Head of caudate nucleus (tissue), 42 donors: ENCODE data around the gene OSBPL5.

Experiments
- DNase-seq, 42 donors: peaks; one replicate each; pipeline versions ENCODE4 v3.0.0 to v3.0.0-alpha.2; 2020 to 2021; ENCODE audit warnings: mixed read lengths in 7 of 42
- intact Hi-C: fragments of 100-400 bp; cut with DNase I; formaldehyde crosslinking; loops from one replicate; pipeline ENCODE4 v1.15.0; 2022

OSBPL5 gene

DNA sequence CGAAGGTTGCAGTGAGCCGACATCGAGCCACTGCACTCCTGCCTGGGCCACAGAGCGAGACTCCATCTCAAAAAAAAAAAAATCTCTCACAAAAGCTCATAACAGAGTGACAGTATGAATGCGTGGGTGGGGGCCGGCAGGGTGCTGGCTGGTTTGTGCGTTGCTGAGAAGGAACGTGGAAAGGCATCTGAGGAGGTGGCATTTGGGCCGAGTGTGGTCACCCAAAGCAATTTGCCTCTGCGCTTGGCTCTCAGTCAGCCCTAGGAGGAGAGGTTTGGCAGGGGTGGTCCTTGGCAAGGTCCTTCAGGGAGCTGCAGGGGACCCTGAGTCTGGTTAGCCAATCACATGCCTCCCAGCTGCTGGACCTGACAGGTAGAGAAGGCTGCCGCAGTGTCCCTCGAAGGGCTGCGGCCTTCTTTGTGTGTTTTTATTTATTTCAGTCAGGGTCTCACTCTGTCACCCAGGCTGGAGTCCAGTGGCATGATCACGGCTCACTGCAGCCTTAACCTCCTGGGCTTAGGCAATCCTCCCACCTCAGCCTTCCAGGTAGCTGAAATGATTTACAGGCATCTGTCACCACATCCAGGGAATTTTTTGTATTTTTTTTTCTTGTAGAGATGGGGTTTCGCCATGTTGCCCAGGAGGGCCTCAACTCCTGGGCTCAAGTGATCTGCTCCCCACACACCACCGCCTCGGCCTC, 23.5 kb upstream of the OSBPL5 start:
- intact Hi-C loops: no loop called here
- peak in 7 of 42 donors; percentile 4 to 29 (median 7) for DNase-seq

DNA sequence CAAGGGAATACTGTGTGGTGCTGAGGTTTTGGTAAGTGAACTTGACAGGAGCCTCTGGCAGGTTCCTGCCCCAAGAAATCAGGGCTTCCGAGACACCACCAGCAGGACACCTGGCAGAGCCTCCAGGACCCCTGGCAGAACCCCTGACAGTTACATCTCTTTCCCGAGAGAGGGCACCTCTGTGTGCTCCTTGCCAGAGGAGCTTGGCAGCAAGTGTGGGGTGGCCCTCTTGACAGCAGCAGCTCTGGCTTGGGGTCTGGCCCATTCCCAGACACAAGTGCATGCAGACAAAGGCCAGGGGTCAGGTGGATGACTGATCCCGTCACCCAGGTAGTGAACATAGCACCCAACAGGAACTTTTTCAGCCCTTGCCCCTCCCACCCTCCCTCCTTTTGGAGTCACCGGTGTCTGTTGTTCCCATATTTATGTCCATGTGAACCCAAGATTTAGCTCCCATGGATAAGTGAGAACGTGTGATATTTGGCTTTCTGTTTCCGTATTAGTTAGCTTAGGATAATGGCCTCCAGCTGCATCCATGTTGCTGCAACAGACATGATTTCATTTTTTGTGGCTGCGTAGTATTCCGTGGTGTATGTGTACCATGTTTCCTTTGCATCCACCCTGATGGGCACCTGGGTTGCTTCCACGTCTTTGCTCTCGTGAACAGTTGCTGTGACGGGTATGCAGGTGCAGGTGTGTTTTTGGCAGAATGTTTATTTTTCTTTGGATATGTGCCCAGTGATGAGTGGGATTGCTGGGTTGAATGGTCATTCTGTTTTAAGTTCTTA, 21.2 kb upstream of the OSBPL5 start:
- intact Hi-C loops: no loop called here
- DNase-seq: peak in 2 of 42 donors; percentile 1 to 21

DNA sequence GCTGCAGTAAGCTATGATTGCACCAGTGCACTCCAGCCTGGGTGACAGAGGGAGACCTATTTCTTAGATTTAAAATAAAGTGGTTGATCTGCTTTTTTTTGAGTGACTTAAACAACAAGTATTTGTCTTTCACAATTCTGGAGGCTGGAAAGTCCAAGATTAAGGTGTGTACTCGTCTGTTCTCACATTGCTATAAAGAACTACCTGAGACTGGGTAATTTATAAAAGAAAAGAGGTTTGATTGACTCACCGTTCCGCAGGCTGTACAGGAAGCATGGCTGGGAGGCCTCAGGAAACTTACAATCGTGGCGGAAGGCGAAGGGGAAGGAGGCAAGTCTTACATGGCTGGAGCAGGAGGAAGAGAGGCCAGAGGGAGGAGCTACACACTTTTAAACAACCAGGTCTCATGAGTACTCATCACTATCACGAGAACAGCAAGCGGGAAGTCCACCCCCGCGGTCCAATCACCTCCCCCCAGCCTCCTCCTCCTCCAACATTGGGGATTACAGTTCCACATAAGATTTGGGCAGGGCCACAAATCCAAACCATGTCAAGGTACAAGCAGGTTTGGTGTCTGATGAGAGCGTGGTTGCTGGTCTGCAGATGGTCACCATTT, 19.7 kb upstream of the OSBPL5 start:
- DNase-seq: peak in 1 of 42 donors; percentile 9
- intact Hi-C loops: no loop called here

DNA sequence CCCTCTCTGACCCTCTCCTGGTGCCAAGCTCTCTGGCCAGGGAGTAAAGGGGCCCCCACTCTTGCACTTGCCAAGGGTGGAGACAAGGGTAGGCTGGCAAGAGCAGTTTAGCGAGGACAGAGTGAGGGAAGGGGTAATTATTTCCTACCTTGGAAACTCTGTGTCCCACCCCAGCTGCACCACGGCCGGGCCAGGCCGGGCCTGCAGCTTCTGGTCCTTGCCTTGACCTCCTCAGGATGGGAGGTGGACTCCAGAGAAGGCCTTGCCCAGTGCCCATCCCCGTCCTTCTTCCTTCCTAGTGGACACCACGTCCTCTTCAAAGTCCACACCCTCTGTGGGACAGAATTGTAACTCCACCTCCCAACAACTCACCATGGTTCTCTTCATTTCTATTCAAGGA, 18.4 kb upstream of the OSBPL5 start:
- intact Hi-C loops: no loop called here
- DNase-seq: no peak

DNA sequence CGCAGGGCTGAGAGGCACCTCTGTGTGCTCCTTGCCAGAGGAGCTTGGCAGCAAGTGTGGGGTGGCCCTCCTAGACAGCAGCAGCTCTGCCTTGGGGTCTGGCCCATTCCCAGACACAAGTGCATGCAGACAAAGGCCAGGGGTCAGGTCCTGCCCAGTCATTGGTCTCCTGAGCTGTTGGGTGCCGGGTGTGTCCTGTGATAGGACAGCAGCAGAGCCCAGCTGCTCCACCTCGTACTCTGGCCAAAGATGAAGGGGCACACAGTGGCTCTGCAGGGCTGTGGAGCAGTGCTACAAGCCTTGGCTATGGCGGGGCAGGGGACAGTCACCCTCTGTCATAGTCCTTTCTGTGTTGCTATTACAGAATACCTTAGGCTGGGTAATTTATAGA, 17.3 kb upstream of the OSBPL5 start:
- no peak for DNase-seq
- intact Hi-C loops: no loop called here

DNA sequence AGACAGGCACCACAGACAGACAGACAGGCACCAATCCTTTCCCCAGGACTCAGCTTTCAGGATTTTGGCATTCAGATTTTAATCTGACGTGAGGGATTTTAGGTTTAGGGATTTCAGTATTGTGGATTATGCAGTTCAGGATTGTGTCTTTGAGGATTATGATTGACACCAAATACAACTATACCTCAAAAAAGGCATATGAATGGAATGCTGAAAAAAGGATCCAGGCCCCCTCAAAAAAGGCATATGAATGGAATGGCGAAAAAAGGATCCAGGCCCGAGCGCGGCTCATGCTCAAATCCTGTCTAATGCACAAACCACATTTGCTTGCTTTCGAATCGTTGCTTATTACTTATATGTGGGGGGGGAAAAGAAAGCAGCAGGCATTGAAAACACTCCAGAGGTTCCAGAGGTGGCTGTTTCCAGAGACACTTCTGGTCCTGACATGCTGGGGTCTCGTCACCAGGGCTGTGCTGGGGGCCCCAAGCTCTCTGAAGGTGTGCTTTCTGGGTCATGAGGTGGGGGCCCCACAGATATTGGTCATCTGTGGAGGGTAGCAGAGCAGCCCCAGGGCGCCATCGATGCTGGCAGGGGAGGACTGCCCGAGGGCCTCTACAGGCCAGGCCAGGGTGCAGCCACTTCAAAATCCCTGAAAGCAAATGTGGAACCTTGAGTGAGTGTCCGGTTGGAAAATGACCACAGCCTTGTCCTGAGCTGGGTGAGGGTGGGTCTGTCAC, 16.8 kb upstream of the OSBPL5 start:
- intact Hi-C loops: no loop called here
- peak in 1 of 42 donors; percentile 9 for DNase-seq

DNA sequence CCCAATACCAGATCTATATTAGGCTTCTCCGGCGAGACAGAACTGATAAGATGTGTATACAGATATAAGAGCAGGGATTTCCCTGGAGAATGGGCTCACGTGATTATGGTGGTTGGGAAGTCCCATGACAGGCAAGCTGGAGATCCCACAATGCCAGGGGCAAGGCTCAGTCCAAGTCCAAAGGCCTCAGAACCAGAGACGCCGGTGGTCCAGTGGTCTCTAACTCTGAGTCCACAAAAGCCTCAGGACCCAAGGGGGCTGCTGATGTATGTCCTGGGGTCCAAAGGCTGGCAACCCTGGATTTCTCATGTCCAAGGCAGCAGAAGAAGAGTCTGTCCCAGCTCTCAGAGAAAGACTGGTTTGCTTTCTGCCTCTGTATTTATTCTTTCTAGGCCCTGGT, 15.8 kb upstream of the OSBPL5 start:
- no peak for DNase-seq
- intact Hi-C loops: no loop called here

DNA sequence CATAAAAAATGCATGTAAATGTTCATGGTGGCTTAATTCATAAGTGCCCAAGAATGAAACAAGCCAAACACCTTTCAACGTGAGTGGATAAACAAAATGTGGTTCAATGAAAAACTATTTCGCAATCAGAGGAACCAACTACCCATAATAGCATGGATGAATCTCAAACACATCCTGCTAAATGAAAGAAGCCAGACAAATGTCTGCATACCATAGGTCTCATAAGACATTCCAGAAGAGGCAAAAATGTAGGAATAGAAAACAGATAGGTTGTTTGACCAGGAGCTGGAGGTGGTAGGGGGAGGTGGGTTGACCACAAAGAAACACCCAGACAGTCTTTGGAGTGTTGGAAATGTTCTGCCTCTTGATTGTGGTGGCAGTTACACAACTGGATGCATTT, 13.2 kb upstream of the OSBPL5 start:
- DNase-seq: no peak
- intact Hi-C loops: no loop called here

DNA sequence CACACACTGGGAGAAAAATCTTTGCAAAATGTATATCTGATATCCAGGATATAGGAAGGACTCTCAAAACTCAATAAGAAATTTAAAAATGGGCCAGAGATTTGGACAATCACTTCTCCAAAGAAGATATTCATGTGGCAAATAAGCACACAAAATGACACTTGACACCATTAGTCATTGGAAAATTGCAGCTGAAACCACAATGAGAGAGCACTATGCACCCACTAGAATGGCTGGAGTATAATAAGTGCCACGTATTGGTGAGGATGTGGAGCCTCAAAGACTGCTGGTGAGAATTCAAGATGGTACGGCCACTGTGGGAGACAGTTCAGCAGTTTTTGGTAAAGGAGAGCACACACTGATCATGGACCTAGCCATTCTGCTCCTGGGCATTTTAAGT, 12.8 kb upstream of the OSBPL5 start:
- intact Hi-C loops: no loop called here
- DNase-seq: no peak

DNA sequence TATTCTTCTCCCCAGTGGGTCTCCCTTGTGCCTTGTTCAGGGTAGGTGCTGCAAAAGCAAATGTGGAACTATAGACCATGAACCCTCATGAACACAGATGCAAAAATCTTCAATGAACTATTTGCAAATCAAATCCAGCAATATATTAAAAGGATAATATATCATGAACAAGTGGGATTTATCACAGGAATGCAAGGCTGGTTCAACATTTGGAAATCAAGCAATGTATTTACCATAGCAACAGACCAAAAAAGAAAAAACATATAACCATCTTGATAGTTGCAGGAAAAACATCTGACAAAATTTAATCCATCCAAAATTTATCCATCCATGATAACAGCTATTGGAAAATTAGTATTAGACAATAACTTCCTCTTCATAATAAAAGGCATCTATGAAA, 11.4 kb upstream of the OSBPL5 start:
- intact Hi-C loops: no loop called here

DNA sequence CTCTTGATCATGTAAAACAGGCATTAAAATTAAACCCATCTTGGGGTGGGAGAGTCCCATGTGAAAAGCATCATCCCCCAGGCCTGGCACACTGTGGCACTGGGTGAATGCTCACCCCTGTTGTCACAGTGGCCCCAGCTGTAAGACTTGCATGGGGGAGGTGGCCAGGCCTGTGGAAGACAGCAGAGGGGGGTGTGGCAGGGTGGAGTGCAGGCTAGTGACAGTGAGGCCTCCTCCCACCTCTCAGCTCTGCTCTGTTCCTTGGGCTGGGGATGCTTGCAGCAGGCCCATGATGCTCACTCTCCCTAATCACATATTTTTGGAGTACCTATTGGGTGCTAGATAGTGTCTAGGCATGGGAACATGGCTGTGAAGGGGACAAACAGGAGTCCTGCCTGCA, 10.1 kb upstream of the OSBPL5 start:
- intact Hi-C loops: no loop called here
- no peak for DNase-seq

More for the DNA sequence above, 11.4 kb upstream of the OSBPL5 start:
- no peak for DNase-seq

DNA sequence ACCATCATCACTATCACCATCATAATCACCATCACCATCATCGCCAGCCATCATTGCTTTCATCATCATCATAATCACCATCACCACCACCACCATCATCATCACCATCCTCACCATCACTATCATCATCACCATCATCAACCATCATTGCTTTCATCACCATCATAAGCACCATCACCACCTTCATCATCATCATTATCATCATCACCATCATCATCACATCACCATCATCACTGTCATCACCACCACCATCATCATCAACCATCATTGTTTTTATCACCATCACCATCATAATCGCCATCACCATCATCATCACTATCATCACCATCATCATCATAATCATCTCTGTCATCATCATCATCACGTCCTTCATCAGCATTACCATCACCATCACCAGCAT, 9.3 kb upstream of the OSBPL5 start:
- intact Hi-C loops: no loop called here
- DNase-seq: no peak

DNA sequence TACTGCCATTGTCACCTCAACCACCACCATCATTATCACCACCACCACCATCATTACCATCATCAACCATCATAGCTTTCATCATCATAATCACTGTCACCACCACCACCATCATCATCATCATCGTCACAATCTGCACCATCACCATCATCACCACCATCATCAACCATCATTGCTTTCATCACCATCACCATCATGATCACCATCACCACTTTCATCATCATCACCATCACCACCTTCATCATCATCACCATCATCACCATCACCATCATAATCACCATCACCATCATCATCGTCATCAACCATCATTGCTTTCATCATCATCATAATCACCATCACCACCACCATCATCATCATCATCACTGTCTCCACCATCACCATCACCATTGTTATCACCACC, 8.7 kb upstream of the OSBPL5 start:
- DNase-seq: no peak
- intact Hi-C loops: no loop called here

DNA sequence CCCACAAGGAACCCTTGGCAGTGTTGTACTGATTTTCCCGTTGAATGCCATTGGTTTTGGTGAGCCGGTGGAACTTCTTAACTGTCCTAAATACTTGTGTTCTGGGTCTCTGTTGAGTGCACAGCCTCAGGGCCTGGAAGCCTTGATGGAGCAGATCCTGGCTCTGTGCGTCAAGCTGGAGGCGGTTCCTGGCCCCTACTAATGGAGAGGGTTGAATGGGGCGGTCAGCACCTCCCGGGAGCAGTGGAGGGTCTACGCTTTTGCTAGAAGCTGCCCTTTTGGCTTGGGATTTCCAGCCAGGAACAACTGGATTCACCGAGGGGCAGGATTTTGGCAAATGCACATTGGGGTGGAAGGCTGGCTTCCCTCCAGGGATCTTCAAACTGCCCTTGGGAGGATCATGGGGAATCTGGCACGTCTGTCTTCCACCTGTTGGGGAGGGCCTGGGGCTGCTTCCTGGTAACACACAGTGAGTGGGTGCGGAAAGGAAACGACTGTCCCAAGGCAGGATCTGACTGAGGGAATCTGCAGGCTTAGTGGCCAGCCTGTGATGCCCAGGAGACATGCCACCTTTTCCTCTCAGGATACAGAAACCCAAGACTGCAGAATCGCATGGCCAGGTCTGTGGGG, 6.9 kb upstream of the OSBPL5 start:
- intact Hi-C loops: no loop called here
- DNase-seq: peak in 4 of 42 donors; percentile 3 to 18 (median 12)

DNA sequence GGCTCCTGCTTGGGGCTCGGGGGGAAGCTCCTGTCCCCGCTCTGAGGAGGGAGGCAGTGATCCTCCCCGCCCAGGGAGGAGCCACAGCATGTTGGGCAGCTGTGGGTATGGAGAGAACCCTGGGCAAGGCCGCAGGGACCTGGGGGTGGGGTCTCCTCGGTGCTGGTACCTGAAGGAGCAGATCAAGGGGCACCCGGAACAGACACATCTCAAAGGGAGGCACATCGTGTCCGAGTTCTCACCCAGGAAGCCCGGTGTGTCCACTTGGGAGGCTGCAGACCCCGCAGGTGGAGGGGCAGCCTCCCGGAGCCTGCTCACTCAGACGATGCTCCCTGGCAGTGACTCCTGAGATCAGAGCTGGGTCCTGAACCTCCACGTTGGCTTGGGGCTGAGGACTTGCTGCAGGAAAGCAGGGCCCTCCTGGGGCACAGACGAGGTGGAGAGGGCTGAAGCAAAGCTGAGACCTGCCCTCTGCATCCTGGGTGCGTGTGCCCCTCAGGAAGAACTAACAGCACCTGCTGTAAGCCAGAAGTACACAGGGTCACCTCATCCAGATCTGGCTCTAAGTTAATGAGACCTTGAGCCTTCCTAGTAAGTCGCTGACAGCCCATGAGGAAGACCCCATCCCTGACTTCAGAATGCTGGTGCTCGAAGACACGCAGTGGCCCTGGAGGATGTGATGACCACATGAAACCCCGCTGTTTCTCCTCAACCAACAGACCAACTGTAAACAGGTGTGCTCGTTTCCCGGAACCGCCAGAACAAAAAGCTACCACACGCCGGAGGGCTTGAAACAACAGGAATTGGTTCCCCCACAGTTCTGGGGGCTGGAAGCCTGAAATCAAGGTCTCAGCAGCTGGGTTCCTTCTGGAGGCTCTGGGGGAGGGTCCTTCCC, 5.9 kb upstream of the OSBPL5 start:
- DNase-seq: peak in 5 of 42 donors; percentile 7 to 19 (median 9)
- intact Hi-C loops: no loop called here

DNA sequence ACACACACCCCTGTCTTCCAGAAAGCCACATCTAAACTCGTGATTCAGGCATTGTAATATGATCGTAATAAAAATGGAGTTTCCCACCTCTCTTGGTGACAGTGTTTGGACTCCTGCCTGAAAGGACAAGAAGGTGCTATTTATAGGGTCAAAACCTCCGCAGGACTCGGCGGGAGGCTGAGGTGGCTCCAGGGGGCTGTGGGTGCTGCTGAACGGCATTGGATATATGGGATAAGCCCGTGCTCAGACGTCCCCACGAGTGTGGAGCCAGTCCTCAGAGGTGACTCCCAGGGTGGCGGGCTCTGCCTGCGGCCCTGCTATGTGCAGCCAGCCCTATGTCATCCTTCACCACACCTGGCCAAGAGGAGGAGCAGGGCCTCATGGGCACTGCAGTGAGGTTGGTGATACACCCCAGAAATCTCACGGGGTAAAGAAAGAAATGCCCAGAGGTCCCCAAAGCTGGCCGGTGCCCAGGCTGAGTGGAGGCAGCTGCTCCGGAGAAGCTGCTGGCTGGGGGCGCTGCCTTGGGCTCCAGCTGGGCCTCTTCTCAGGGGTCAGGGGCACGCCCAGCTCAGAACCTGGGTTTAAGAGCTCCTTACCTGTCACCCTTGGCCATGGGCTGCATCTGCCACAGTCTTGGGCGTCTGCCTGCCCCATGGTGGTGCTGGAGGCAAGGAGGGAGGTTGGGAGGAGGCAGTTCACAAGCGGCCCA, 5.1 kb upstream of the OSBPL5 start:
- DNase-seq: peak in 5 of 42 donors; percentile 6 to 30 (median 13)
- intact Hi-C loops: no loop called here

DNA sequence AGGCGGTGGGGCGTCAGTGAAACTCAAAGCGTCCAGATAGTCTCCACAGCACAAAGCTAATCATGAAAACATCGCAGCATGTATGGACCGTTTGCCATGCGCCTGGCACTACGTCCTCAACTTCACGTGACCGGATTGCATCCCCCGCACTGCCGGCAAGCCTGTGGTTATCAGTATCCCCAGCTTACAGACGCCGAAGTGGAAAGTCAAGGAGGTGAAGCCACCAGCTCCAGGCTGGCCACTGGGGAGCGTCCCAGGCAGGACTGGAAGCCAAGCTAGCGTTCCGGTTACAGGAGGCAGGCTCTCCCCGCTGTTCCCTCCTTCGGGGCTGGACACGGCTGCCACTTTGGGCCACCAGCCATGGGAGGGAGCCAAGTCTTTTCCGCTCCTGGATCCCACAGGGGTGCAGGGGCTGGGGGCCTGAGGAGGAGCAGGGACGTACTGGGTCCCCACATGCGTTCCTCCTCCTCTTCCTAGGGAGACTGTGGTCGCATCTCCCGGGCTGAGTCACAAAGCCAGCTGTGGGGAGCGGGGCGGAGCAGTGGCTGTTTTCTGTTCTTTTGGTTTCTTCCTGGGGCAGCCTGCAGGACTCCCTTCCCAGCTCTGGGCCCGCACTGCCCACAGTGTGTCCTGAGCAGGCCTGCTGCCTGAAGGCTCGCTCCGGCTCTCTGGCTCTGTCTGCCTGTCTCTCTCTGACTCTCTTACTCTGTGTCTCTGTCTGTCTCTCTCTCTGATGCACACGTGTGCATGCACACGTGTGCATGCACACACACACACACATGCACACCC, 4.3 kb upstream of the OSBPL5 start:
- DNase-seq: peak in 21 of 42 donors; percentile 9 to 67 (median 42)
- intact Hi-C loops: no loop called here
